OCI-M1 (cell line): ENCODE data around the gene MACROD2.
"Not testable (repeated sequence)": the region's sequence is repeated elsewhere in the genome, so short reads cannot be mapped to it uniquely, and the experiment has no call there.

Experiments used
- DNase-seq: peaks from one replicate; lab custom pipeline; 2025; lab: John Stamatoyannopoulos, UW

The MACROD2 gene

DNA sequence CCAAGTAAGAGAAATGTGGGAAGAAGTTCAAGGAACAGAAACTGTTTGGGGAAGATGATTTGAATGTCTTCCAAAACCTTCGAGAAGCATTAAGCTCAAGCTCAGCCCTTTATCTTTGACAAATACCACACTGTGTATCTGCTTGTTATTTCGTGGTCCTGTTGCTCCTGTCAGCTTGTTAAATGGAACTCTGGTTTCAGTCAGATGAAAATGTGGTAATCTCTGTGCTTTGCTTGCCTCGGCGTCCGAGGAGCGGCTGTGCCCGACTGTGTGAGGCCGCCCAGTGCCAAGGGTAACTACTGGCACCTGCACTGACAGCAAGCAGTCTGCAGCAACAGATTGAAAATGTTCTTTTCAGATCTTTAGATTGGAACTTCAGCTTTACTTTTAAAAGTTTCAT is 920.0 kb downstream of the MACROD2 start:
- no peak for DNase-seq

DNA sequence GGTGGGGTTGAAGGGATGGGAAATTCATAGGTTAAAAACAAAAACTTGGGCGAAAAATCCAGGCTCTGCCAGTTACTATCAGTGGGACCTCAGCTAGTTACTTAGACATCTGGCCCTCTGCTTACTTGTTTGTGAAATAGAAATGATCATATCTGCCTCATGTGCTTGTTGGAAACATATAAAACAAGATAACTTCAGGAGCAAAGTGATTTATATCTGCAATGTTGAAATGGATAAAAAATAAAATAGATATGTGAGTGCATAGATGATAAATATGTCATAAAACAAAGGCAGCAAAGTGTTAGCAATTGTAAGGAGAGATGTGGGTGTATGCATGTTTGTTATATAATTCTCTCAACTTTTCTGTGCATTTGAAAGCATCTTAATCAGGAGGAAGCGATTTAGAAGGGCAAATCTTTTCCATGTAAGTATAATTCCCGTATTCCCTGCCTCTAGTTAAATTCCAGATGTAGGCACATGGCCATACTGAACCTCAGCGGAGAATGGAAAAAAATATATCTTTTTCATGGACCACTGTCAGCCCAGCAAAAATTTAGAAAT is 921.1 kb downstream of the MACROD2 start:
- DNase-seq: no peak

DNA sequence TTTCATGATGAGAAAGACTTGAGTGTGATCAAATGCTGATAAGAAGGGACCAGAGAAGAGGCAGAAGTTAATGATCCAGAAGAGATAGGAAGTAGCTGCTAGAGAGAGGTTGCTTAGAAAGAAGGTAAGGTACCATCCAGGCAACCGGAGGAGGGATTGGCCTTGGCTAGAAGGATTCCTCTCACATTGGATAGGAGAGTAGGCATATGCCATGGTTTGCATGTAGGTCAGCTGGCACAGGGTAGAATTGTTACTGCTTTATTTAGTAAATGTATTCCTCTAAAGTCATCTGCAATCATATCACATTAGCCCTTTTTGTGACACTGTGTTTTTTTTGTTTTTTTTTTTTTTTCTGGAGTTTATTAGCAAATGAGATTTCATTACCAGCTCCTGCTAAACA is 923.0 kb downstream of the MACROD2 start:
- DNase-seq: no peak

- DNase-seq: no peak
Observed at GRCh38 chr20:14918976-14919375, 923.7 kb downstream of the MACROD2 start.

- DNase-seq: no peak
Observed at GRCh38 chr20:14919501-14920081, 924.3 kb downstream of the MACROD2 start.

DNA sequence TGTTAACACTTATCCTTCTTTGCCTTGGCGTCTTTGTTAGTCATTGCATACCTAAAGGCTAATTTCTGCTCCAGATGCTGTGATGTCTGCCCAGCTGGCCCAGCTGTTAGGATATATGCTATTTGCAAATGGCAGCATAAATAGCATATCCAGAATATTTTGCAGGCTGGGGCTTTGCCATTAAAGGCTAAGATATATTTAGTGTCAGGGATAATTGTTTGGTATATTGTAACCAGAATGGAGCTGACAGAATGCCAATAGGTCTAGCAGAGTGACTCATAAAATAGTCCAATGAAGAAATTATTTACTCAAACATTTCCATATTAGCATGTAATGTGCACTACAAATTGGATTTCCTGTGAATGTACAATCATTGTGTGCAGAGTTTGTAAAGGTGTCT is 926.2 kb downstream of the MACROD2 start:
- no peak for DNase-seq

DNA sequence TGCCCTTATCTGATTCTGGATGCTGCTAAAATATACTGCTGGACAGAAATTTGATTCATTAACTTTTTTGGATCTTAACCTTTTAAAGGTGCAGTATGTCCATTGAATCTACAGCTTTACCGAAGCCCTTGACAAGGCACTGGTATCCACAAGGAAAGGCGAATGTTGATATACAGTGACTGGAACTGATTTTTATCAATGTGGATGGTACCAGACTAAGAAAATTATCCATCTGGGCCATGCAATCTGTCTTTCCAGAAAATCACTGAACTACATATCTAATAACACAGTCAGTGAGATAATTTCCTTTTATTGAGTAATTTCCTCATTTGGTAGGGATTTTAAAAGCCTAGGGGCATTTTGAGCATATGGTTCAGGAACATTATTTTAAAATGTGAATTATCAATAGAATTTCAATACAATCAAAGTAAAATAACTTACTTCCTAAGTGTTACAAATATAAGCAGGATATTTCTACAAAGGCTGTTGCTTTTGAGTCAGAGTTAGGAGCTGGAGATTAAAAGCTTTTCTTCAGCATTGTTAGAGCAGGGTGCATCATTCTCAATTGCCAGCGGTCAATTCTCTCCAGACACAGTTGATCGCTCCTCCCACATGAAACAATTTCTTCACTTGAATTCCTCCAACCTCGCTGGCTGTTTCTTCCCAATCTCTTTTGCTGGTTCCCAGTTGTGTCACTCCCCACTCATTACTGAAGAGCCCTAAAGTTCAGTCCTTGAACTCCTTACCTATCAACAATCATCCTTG is 927.4 kb downstream of the MACROD2 start:
- DNase-seq: no peak

DNA sequence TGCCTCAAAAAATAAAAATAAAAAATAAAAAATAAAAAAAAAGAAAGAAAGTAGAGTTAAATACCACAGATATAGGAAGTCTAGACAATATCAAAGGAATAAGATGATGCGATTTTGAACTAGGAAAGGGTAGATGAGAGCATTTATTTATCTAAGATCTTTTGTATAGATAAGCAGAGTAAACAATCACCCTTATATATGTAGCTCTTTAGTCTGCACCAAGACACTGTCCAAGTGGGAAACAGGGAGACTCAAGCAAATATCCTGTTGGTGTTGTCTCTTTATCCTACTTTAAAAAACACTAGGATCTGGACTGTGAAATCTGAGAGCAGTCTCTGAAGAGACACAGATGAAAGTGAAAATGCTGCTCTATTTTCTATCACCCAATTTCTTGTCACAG is 929.1 kb downstream of the MACROD2 start:
- no peak for DNase-seq

GRCh38 chr20:14925300-14925699 is 930.0 kb downstream of the MACROD2 start:
- DNase-seq: no peak

DNA sequence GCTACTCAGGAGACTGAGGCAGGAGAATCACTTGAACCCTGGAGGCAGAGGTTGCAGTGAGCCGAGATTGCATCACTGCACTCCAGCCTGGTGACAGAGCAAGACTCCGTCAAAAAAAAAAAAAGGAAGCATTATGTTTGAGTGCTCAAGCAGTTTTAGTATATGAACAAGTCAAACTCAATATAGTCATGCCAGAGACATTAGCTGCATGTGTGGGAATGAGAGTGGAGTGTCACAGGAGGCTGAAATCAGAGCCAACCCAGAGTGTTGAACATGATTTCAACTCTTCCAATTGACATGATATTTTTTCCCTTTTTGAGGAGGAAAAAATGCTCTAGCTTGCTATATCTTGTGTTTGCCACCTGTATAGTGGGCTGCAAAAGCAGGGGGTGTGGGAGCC is 931.1 kb downstream of the MACROD2 start:
- not testable (repeated sequence) for DNase-seq

GRCh38 chr20:14928083-14928482 is 932.8 kb downstream of the MACROD2 start:
- peak; percentile 1 for DNase-seq

DNA sequence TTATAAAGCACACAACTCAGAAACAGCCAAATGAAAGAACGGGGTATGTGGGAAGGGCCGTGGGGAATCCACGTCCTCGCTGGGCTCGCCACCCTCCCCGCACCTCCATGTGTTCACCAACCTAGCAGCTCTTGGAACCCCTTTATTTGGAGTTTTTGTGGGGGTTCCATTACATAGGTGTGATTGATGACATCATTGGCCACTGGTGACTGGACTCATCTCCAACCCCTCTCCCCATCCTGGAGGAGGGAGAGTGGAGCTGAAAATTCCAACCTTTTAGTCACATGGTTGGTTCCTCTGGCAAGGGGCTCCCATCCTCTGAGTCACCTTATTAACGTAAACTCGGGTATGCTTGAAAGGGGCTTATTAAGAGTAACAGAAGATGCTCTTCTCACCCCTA is 934.1 kb downstream of the MACROD2 start:
- no peak for DNase-seq

DNA sequence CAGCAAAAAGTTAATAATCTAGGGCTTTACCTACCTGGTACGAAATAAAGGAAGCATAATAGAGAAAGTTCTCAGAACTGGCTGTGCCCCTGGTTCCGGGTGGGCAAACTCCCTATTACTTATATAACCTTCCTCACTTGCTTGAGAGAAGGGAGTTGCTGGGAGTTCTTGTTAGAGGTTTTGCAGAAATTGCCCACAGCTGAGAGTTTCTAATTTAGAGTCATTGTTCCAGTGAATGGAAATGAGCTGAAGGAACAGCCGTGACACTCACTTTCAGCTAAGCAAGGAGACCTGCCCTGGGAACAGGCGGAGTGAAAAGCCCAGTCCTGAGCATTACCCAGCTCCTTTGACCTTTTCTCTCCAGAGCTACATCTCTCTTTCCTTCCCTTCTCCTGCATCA is 936.7 kb downstream of the MACROD2 start:
- no peak for DNase-seq

DNA sequence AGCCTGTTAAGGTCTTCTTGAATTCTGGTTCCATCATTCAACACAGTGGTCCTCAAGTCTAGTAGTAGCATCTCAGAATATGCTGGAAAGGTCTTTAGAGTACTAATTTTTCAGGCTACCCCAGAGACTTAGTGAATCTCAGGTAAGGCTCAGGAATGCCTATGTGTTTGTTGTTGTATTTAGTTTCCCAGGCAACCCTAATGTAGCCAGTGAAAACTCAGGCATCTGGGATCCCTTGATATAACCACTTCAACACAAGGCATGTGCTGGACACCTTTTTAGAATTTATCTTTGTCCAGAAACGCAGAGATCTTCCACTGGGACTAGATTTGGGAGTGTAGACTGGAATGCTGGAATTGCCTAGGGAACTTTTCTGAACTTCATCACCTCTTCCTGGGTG is 940.0 kb downstream of the MACROD2 start:
- no peak for DNase-seq

DNA sequence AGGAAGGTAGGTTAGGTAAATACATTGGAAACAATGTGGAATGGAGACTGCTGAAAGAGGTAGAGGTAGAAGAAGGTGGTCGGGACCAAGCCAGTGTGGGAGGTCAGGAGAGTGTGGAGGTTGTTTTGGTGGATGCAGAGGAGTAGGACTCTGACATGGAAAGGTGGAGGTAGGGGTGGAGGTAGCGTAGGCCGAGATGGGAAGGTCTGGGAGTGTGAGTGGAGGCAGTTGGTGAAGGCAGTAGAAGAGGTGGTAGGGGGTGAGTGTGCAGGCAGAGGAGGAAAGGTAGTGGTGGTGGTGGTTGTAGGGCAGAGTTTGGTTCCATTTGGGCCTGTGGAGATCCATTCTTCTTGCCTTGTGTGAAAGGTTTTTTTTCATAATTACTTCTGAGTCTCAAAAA is 941.7 kb downstream of the MACROD2 start:
- DNase-seq: no peak

DNA sequence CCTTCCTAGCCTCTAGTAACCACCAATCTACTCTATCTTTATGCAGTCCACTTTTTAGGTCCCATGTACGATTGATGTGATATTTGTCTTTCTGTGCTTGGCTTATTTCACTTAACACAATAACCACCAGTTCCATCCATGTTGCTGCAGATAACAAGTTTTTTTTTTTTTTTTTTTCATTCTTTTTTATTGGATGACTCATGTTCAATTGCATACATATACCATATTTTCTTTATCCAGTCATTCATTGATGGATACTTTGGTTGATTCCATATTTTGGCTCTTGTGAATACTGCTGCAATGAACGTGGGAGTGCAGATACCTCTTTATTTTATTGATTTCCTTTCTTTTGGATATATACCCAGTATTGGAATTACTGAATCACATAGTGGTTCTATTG is 942.5 kb downstream of the MACROD2 start:
- DNase-seq: no peak

DNA sequence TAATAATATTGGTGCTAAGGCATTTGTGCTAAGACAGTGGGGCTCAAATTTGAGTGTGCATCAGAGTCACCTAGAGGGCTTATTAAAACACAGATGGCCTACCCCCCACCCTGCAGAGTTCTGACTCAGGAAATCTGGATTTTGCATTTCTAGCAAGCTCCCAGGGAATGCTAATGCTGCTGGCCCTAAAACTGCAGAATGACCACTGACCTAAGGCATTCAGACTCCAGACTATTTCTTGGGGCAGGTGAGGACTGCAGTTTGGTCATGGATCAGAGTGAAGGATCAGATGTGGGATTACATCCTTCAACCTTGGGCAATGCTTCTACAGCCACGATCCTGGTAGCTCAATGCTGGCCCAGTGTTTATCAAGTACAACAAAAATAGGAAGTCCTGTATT is 952.2 kb downstream of the MACROD2 start:
- DNase-seq: no peak

- DNase-seq: no peak
Observed at GRCh38 chr20:14947946-14948345, 952.6 kb downstream of the MACROD2 start.

DNA sequence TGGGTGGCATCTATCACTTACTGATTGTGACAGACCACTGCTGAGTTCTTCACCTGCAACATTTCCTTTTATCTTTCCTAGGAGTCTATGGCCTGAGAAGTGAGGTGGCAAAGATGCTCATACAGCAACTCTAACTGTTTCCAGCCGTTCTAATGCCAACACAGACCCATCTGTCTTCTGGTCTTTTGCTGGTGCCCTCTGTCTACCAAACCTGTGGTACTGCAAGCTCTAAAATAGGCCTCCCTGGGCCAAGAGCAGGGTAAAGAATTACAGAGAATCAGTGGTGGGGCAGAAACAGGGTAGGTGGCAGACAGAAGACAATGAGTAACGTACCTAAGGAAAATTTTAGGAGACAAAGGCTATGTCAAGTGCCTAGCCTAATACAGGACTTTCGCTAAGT is 953.1 kb downstream of the MACROD2 start:
- no peak for DNase-seq

GRCh38 chr20:14950633-14951032 is 955.3 kb downstream of the MACROD2 start:
- no peak for DNase-seq

- DNase-seq: no peak
Observed at GRCh38 chr20:14951105-14951504, 955.8 kb downstream of the MACROD2 start.

GRCh38 chr20:14951707-14952418 is 956.5 kb downstream of the MACROD2 start:
- DNase-seq: no peak

DNA sequence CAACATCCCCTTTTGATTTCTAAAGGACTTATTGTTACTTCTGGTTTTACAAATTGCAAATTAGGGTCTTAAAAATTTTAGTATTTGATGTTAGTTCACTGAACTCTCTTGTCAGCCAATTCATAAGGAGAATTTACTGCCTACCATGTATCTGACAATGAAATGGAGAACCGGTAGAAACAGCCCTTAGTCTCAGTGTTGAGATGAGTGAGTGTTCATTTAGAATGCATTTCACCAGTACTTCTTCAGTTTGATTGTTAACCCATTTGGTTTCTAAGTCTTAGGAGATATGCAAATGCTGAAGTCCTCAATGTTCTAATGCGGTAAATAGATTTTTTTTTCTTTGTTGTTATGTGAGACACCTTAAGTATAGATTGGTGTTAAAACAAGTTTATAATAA is 958.4 kb downstream of the MACROD2 start:
- no peak for DNase-seq
